Thoracic aorta (tissue), 2 donors: Measurements from ENCODE around the gene LRRC9. TPM values are rescaled to one million over a fixed set of nuclear protein-coding genes. Genes with fewer than 3 reads are reported as not detected.
"Not testable (repeated sequence)": the region's sequence is repeated elsewhere in the genome, so short reads cannot be mapped to it uniquely, and the experiment has no call there.

Source experiments
- ATAC-seq: fragments of 150-250 bp; one replicate; pipeline ENCODE4 v1.8.0; 2017; ENCODE audit warnings: low read depth; ENCODE audit not compliant: insufficient number of reproducible peaks, low FRiP score
- DNase-seq: peaks from one replicate; pipeline ENCODE4 v3.0.0-alpha.2; 2020; ENCODE audit warnings: low spot score
- H3K27ac ChIP-seq, 2 donors: fragments of 200-600 bp; sonication (generic); 1 replicate in 1 of 2; 2 replicates in 1 of 2; pipeline ENCODE4 v1.5.1; 2016; ENCODE audit warnings: mild to moderate bottlenecking in 2 of 2, moderate library complexity in 2 of 2
- H3K27me3 ChIP-seq: fragments of 200-600 bp; sonication (generic); replicated peaks from 2 replicates; pipeline ENCODE4 v1.6.0; 2016; ENCODE audit warnings: mild to moderate bottlenecking; ENCODE audit not compliant: insufficient read depth
- H3K36me3 ChIP-seq: fragments of 200-600 bp; sonication (generic); one replicate; pipeline ENCODE4 v1.5.1; 2016
- H3K4me1 ChIP-seq, 2 donors: fragments of 200-600 bp; sonication (generic); 1 replicate in 1 of 2; 2 replicates in 1 of 2; pipeline versions ENCODE4 v1.5.1 to v1.6.0; 2016; ENCODE audit warnings: low read depth in 2 of 2, mild to moderate bottlenecking in 1 of 2; ENCODE audit not compliant: control insufficient read depth in 1 of 2
- H3K4me3 ChIP-seq: fragments of 200-600 bp; sonication (generic); 2 replicates; pipeline ENCODE4 v1.5.1; 2016; ENCODE audit warnings: mild to moderate bottlenecking
- H3K9me3 ChIP-seq: fragments of 200-600 bp; sonication (generic); 2 replicates; pipeline ENCODE4 v1.5.1; 2016
- CTCF ChIP-seq: fragments of 200-600 bp; sonication (generic); IDR thresholded peaks from one replicate; pipeline ENCODE4 v1.5.1; 2019; ENCODE audit warnings: antibody characterized with exemption
- total RNA-seq, 2 donors: library from RNA; depleted of rRNA; stranded (reverse); fragments of >200 nt; gene quantifications; one replicate each; pipeline versions ENCODE4 v1.1.0 to v1.2.3, GENCODE V29; 2016

LRRC9 gene
- total RNA-seq, 2 donors from 2014 or later = not detected

GRCh38 chr14:60025571-60025970 lies 105.6 kb downstream of the LRRC9 start:
- Histone ChIP-seq H3K4me3 (no peak overlapping the region), H3K36me3 (no peaks in the 10 kb centered on the region), H3K4me1 (no peaks in the 10 kb centered on the region), H3K9me3 (no peaks in the 10 kb centered on the region), H3K27ac (no peak overlapping the region), H3K27me3 (no peaks in the 10 kb centered on the region)
- ATAC-seq (no peak), DNase-seq (no peak)
- TF ChIP-seq CTCF = no peak

DNA sequence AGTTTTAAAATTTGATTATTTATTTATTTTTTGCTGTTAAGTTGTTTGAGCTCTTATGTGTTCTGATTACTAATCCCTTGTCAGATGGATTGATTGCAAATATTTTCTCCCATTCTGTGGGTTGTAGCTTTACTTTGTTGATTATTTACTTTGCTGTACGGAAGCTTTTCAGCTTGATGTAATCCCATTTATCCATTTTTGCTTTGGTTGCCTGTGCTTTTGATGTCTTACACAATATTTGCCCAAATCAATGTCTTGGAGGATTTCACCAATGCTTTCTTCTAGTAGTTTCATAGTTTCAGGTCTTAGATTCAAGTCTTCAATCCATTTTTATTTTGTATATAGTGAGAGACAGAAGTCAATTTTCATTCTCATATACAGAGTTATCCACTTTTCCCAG lies 115.2 kb downstream of the LRRC9 start:
- Histone ChIP-seq H3K9me3 (no peaks in the 10 kb centered on the region), H3K36me3 (no peaks in the 10 kb centered on the region)
- ATAC-seq = no peak

DNA sequence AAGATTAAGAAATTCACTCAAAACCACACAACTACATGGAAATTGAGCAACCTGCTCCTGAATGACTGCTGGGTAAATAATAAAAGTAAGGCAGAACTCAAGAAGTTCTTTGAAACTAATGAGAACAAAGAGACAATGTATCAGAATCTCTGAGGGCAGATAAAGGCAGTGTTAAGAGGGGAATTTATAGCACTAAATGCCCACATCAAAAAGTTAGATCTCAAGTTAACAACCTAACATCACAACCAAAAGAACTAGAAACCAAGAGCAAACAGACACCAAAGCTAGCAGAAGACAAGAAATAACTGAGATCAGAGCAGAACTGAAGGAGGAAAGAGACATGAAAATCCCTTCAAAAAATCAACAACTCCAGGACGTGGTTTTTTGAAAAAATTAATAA lies 128.0 kb downstream of the LRRC9 start:
- not testable (repeated sequence) for H3K36me3 ChIP-seq, H3K9me3 ChIP-seq, H3K27me3 ChIP-seq, ATAC-seq, H3K4me3 ChIP-seq, DNase-seq, H3K4me1 ChIP-seq, H3K27ac ChIP-seq

More for the DNA sequence above, 115.2 kb downstream of the LRRC9 start:
- Histone ChIP-seq H3K4me3 (no peak overlapping the region), H3K4me1 (no peaks in the 10 kb centered on the region), H3K27ac (no peak overlapping the region), H3K27me3 (no peaks in the 10 kb centered on the region)
- no peak for TF ChIP-seq CTCF
- no peak for DNase-seq

GRCh38 chr14:60051721-60052221 lies 131.8 kb downstream of the LRRC9 start:
- no peak overlapping the region for H3K27ac ChIP-seq

GRCh38 chr14:60058087-60058486 lies 138.1 kb downstream of the LRRC9 start:
- no peak for TF ChIP-seq CTCF
- no peak for DNase-seq
- H3K4me3 ChIP-seq = no peak overlapping the region
- no peaks in the 10 kb centered on the region for H3K9me3 ChIP-seq
- no peaks in the 10 kb centered on the region for H3K27me3 ChIP-seq
- no peak overlapping the region for H3K27ac ChIP-seq
- no peaks in the 10 kb centered on the region for H3K4me1 ChIP-seq
- ATAC-seq = no peak
- no peaks in the 10 kb centered on the region for H3K36me3 ChIP-seq

More at GRCh38 chr14:60051721-60052221, 131.8 kb downstream of the LRRC9 start:
- H3K4me1 ChIP-seq = no peaks in the 10 kb centered on the region
- DNase-seq = no peak
- no peaks in the 10 kb centered on the region for H3K36me3 ChIP-seq
- no peaks in the 10 kb centered on the region for H3K9me3 ChIP-seq
- no peak overlapping the region for H3K4me3 ChIP-seq
- no peaks in the 10 kb centered on the region for H3K27me3 ChIP-seq
- TF ChIP-seq CTCF = no peak
- ATAC-seq = no peak

- no peak overlapping the region for H3K27ac ChIP-seq
- DNase-seq = no peak
Observed at GRCh38 chr14:60061371-60061770, 141.4 kb downstream of the LRRC9 start.

More at GRCh38 chr14:60061371-60061770, 141.4 kb downstream of the LRRC9 start:
- Histone ChIP-seq H3K36me3 (no peaks in the 10 kb centered on the region), H3K4me1 (no peaks in the 10 kb centered on the region), H3K9me3 (no peaks in the 10 kb centered on the region), H3K27me3 (no peaks in the 10 kb centered on the region), H3K4me3 (no peak overlapping the region)
- TF ChIP-seq CTCF = no peak
- ATAC-seq = no peak
